Measurements from ENCODE around the gene CIAO3.
A peak's percentile ranks its signal among the peaks of the same experiment; 100 is the strongest.

CIAO3 gene

DNA sequence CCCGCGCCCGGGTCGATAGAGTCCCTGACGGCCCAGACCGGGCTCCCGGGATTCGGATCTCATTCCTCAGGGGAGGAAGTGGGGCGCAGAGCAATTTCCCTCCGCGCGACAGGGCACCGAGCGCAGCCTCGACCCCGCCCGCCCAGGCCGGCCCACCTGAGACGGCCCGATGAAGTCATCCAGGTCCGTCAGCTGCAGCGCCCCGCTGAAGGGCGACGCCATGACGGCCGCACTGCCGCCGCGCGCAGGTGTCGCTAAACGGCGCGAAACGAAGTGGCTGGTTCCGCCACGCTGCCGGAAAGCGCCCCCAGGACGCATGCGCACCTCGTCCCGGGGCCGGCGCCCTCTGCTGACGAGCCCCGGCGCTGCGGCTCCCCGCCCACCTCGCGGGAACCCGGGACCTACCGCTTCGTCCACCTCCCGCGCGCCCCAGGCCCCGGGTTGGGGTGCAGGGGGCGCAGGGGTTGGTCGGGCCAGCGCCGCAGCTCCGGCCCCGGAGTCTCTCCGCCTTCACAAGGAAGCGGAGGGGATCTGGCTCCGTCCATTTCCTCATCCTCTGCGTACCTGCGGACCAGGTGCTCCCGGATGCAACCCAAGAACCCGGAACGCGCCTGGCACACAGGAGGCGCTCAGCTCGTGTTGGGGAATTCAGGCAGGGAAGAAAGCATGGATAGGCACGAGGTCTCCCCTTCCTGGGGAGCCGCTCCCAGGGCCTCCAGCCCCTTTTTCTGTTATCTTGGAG is at the start of gene CIAO3 (continued):
- TF ChIP-seq KLF10 (tag by site-specific recombination; IDR thresholded peaks at IDR 0.05): peak; percentile 82; the same call in 1 of the 2 replicates
- TF ChIP-seq REPIN1 (tag by site-specific recombination; IDR thresholded peaks at IDR 0.05; ENCODE audit: low read depth): no peak
- peak; percentile 50; the same call in 1 of the 2 replicates for TF ChIP-seq ZNF394 (tag by site-specific recombination; IDR thresholded peaks at IDR 0.05; ENCODE audit: borderline replicate concordance)
- TF ChIP-seq ZNF248 (tag by site-specific recombination; IDR thresholded peaks at IDR 0.05): no peak
- no peak for TF ChIP-seq ZNF223 (tag by site-specific recombination; IDR thresholded peaks at IDR 0.05)
- TF ChIP-seq ZNF366 (tag by site-specific recombination; conservative IDR thresholded peaks at IDR 0.05): no peak
- 0 out of 2 replicates have a peak, but pooled peaks have one; percentile 27 for TF ChIP-seq ZNF2 (tag by site-specific recombination; IDR thresholded peaks at IDR 0.05)
- peak; percentile 73; the same call in 1 of the 2 replicates for TF ChIP-seq ZNF610 (tag by site-specific recombination; IDR thresholded peaks at IDR 0.05; ENCODE audit: borderline replicate concordance)
- TF ChIP-seq, protein P1, sequence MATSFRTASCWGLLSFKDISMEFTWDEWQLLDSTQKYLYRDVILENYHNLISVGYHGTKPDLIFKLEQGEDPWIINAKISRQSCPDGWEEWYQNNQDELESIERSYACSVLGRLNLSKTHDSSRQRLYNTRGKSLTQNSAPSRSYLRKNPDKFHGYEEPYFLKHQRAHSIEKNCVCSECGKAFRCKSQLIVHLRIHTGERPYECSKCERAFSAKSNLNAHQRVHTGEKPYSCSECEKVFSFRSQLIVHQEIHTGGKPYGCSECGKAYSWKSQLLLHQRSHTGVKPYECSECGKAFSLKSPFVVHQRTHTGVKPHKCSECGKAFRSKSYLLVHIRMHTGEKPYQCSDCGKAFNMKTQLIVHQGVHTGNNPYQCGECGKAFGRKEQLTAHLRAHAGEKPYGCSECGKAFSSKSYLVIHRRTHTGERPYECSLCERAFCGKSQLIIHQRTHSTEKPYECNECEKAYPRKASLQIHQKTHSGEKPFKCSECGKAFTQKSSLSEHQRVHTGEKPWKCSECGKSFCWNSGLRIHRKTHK (tag by site-specific recombination; IDR thresholded peaks at IDR 0.05): no peak
- TF ChIP-seq ZIC2 (tag by site-specific recombination; IDR thresholded peaks at IDR 0.05): peak; percentile 43; the same call in 1 of the 2 replicates
- TF ChIP-seq MEIS1 (CRISPR knock-in tag; IDR thresholded peaks at IDR 0.05; ENCODE audit: borderline replicate concordance): no peak
- TF ChIP-seq, protein P2, sequence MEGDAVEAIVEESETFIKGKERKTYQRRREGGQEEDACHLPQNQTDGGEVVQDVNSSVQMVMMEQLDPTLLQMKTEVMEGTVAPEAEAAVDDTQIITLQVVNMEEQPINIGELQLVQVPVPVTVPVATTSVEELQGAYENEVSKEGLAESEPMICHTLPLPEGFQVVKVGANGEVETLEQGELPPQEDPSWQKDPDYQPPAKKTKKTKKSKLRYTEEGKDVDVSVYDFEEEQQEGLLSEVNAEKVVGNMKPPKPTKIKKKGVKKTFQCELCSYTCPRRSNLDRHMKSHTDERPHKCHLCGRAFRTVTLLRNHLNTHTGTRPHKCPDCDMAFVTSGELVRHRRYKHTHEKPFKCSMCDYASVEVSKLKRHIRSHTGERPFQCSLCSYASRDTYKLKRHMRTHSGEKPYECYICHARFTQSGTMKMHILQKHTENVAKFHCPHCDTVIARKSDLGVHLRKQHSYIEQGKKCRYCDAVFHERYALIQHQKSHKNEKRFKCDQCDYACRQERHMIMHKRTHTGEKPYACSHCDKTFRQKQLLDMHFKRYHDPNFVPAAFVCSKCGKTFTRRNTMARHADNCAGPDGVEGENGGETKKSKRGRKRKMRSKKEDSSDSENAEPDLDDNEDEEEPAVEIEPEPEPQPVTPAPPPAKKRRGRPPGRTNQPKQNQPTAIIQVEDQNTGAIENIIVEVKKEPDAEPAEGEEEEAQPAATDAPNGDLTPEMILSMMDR (tag by site-specific recombination; IDR thresholded peaks at IDR 0.05): peak; percentile 99
- TF ChIP-seq ZNF843 (tag by site-specific recombination; IDR thresholded peaks at IDR 0.05): peak; percentile 40; the same call in 1 of the 2 replicates
- no peak for TF ChIP-seq ZNF175 (tag by site-specific recombination; IDR thresholded peaks at IDR 0.05)
- no peak for TF ChIP-seq ZNF274 (IDR thresholded peaks at IDR 0.05; ENCODE audit: low read length)
- TF ChIP-seq ZNF274 (tag by site-specific recombination; IDR thresholded peaks at IDR 0.05; ENCODE audit: borderline replicate concordance): no peak
- TF ChIP-seq ZNF404 (tag by site-specific recombination; IDR thresholded peaks at IDR 0.05): no peak
- TF ChIP-seq, protein P3, sequence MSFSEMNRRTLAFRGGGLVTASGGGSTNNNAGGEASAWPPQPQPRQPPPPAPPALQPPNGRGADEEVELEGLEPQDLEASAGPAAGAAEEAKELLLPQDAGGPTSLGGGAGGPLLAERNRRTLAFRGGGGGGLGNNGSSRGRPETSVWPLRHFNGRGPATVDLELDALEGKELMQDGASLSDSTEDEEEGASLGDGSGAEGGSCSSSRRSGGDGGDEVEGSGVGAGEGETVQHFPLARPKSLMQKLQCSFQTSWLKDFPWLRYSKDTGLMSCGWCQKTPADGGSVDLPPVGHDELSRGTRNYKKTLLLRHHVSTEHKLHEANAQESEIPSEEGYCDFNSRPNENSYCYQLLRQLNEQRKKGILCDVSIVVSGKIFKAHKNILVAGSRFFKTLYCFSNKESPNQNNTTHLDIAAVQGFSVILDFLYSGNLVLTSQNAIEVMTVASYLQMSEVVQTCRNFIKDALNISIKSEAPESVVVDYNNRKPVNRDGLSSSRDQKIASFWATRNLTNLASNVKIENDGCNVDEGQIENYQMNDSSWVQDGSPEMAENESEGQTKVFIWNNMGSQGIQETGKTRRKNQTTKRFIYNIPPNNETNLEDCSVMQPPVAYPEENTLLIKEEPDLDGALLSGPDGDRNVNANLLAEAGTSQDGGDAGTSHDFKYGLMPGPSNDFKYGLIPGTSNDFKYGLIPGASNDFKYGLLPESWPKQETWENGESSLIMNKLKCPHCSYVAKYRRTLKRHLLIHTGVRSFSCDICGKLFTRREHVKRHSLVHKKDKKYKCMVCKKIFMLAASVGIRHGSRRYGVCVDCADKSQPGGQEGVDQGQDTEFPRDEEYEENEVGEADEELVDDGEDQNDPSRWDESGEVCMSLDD (tag by site-specific recombination; IDR thresholded peaks at IDR 0.05): peak; percentile 66
- TF ChIP-seq, protein P4, sequence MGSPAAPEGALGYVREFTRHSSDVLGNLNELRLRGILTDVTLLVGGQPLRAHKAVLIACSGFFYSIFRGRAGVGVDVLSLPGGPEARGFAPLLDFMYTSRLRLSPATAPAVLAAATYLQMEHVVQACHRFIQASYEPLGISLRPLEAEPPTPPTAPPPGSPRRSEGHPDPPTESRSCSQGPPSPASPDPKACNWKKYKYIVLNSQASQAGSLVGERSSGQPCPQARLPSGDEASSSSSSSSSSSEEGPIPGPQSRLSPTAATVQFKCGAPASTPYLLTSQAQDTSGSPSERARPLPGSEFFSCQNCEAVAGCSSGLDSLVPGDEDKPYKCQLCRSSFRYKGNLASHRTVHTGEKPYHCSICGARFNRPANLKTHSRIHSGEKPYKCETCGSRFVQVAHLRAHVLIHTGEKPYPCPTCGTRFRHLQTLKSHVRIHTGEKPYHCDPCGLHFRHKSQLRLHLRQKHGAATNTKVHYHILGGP (tag by site-specific recombination; IDR thresholded peaks at IDR 0.05): no peak
- TF ChIP-seq, protein P5, sequence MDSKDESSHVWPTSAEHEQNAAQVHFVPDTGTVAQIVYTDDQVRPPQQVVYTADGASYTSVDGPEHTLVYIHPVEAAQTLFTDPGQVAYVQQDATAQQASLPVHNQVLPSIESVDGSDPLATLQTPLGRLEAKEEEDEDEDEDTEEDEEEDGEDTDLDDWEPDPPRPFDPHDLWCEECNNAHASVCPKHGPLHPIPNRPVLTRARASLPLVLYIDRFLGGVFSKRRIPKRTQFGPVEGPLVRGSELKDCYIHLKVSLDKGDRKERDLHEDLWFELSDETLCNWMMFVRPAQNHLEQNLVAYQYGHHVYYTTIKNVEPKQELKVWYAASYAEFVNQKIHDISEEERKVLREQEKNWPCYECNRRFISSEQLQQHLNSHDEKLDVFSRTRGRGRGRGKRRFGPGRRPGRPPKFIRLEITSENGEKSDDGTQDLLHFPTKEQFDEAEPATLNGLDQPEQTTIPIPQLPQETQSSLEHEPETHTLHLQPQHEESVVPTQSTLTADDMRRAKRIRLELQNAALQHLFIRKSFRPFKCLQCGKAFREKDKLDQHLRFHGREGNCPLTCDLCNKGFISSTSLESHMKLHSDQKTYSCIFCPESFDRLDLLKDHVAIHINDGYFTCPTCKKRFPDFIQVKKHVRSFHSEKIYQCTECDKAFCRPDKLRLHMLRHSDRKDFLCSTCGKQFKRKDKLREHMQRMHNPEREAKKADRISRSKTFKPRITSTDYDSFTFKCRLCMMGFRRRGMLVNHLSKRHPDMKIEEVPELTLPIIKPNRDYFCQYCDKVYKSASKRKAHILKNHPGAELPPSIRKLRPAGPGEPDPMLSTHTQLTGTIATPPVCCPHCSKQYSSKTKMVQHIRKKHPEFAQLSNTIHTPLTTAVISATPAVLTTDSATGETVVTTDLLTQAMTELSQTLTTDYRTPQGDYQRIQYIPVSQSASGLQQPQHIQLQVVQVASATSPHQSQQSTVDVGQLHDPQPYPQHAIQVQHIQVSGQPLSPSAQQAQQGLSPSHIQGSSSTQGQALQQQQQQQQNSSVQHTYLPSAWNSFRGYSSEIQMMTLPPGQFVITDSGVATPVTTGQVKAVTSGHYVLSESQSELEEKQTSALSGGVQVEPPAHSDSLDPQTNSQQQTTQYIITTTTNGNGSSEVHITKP (tag by site-specific recombination; IDR thresholded peaks at IDR 0.05): peak; percentile 72
- no peak for TF ChIP-seq ZNF174 (tag by site-specific recombination; IDR thresholded peaks at IDR 0.05)
- no peak for TF ChIP-seq ZNF16 (tag by site-specific recombination; IDR thresholded peaks at IDR 0.05; ENCODE audit: low read depth)
- no peak for TF ChIP-seq TRIM28 (IDR thresholded peaks at IDR 0.05; ENCODE audit: borderline replicate concordance, low read length)
- TF ChIP-seq ZNF768 (tag by site-specific recombination; IDR thresholded peaks at IDR 0.05): no peak
- peak; percentile 86 for TF ChIP-seq ZNF335 (tag by site-specific recombination; conservative IDR thresholded peaks at IDR 0.05)
